NT2/D1 (cell line): ENCODE measurements around the gene MIB1.

Experiments
- SUZ12 ChIP-seq: IDR thresholded peaks from 2 replicates; pipeline ENCODE4 v1.6.1; 2011; ENCODE audit not compliant: insufficient read length, insufficient read depth; ENCODE audit errors: extremely low read depth
- YY1 ChIP-seq: IDR thresholded peaks from 2 replicates; pipeline ENCODE4 v1.6.1; 2011; ENCODE audit not compliant: insufficient read length, insufficient read depth
- ZNF274 ChIP-seq: IDR thresholded peaks from 2 replicates; pipeline ENCODE4 v1.6.1; 2011; ENCODE audit warnings: mild to moderate bottlenecking, low read depth, low read length

- TF ChIP-seq ZNF274 (no peak), YY1 (no peak), SUZ12 (no peak)
Measured at GRCh38 chr18:21912339-21913239, 172.0 kb downstream of the MIB1 start.
